GM20000 (cell line): ENCODE results near the gene DNAJC22.

Experiments used
- DNase-seq: peaks from one replicate; pipeline ENCODE4 v3.0.0; 2012; ENCODE audit warnings: low spot score
- CTCF ChIP-seq: IDR thresholded peaks from 2 replicates; pipeline ENCODE4 v1.5.1; 2012; ENCODE audit warnings: mild to moderate bottlenecking, control low read depth; ENCODE audit errors: extremely low read depth, missing control alignments

The DNAJC22 gene

DNA sequence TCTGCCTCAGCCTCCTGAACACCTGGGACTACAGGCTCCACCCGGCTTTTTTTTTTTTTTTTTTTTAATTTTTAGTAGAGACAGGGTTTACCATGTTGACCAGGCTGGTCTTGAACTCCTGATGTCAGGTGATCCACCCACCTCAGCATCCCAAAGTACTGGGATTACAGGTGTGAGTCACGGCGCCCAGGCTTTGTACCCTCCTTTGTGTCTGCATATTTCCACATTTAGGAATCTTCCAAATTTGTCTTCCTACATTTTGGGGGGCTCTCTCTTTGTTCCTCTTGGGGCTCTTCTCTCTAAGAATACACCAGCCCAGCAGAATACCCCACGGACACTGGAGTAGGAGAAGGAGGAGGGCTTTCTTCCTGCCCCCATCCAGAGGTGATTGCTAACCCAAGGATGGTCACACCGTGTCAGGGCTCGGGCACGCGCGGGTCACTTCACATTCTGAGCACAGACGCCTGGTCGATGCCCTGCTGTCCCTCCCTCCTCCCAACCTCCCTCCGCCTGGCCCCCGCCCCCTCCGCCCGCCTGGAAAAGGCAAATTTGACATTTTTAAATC lies 2.1 kb upstream of the DNAJC22 start:
- TF ChIP-seq CTCF = no peak
- peak; percentile 26 for DNase-seq

DNA sequence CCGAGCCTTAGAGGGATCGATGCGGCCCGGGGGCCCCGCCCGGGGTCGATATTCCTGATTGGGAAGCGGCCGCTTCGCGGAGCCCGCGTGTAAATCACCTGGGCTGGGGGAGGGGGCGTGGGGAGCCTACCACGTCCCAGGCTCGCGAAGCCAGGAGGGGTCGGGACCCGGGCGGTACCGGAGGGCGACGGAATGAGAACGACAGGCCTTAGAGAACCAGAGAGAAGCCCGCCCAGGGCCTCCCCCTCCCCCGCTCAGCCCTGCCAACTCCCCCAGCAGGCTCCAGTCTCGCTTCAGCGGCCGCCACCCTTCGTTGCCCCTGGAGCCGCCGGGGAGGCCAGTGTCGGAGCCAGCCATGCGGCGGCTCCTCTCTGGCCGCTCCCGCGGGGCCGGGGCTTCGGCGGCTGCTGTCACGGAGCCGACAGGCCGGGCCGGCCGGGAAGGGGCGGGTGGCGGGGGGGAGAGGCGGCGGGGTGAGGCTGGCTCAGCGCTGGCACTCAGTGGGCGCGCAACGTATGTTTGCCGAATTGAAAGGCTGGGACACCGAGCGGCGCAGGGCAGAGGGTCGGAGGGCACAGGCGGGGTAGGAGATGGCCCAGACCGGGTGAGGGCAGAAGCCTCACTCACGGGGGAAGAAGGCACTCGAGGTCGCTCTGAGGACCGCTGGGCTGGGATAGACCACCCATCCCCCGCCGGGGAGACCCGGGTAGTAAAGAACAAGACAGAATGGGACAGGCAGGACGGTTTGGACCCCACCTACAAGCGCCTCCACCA lies 1.4 kb upstream of the DNAJC22 start:
- TF ChIP-seq CTCF = no peak
- DNase-seq = peak; percentile 81

DNA sequence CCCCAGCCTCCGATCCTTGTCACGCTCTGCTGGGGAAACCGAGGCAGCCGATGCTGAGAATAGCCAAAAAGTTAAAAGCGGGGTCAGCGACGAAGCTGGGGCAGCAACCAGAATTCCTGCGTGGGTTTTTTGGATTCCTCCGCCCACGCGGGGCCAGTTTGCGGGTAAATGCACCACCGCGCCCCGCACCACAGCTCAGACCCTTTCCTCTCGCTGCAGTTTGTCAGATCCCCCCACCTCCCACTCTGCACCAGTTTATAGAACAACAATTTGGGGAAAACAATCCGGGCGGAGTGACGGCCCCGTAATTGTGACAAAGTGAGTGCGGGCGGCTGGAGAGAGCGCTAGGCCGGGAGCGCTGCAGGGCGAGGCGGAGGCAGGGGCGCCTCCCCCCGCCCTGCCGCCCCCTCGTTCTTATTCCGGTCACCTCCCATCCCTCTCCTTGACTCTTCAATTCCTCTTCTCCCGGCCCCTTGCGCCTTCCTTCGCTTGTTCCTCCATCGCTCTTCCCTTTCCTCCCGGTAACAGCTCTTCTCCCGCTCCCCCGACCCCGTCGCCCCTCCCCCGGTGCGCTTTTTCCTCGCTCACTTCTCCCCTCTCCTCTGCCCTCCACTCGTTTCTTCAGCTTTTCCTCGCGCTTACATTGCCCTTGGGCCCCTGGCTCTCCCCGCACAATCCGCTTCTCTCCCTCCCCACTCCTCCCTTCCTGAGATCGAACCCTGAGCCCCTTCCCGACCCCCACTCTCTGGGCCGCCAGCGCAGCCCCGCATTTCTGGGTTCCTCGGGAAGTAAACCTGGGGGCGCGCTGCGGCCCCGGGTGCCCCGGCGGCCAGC lies 646 bp upstream of the DNAJC22 start:
- peak; percentile 55 for DNase-seq
- TF ChIP-seq CTCF = no peak

- peak; percentile 92 for DNase-seq
- TF ChIP-seq CTCF = peak; percentile 95
Measured at GRCh38 chr12:49347311-49348193, 864 bp downstream of the DNAJC22 start.

- TF ChIP-seq CTCF = no peak
- no peak for DNase-seq
Measured at GRCh38 chr12:49348781-49349180, 2.1 kb downstream of the DNAJC22 start.

DNA sequence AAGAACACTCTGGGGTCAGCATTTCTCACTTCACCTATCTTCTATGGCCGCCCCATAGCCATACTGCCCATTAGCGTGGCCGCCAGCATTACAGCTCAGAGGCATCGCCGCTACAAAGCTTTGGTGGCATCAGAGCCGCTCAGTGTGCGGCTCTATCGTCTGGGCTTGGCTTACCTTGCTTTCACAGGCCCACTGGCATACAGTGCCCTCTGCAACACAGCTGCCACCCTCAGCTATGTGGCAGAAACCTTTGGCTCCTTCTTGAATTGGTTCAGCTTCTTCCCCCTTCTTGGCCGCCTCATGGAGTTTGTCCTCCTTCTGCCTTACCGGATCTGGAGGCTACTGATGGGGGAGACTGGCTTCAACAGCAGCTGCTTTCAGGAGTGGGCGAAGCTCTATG lies 2.6 kb downstream of the DNAJC22 start:
- DNase-seq = no peak
- TF ChIP-seq CTCF = no peak
